ENCODE measurements around the gene STAT6.
"Not testable (repeated sequence)": the region's sequence is repeated elsewhere in the genome, so short reads cannot be mapped to it uniquely, and the experiment has no call there.

Gene STAT6

GRCh38 chr12:57087010-57087690 lies 24.0 kb downstream of the STAT6 start:
- no peak for TF ChIP-seq CTCF (conservative IDR thresholded peaks at IDR 0.05)
- peak overlapping the region; percentile 96 for H3K27ac ChIP-seq

- TF ChIP-seq CTCF (conservative IDR thresholded peaks at IDR 0.05) = peak; percentile 68
- peak overlapping the region; percentile 96 for H3K27ac ChIP-seq
These were observed 24.6 kb downstream of the STAT6 start for GRCh38 chr12:57086493-57087009.

- no peak for TF ChIP-seq CTCF (conservative IDR thresholded peaks at IDR 0.05)
- peak overlapping the region; percentile 96 for H3K27ac ChIP-seq
These were observed 25.1 kb downstream of the STAT6 start for GRCh38 chr12:57085999-57086492.

DNA sequence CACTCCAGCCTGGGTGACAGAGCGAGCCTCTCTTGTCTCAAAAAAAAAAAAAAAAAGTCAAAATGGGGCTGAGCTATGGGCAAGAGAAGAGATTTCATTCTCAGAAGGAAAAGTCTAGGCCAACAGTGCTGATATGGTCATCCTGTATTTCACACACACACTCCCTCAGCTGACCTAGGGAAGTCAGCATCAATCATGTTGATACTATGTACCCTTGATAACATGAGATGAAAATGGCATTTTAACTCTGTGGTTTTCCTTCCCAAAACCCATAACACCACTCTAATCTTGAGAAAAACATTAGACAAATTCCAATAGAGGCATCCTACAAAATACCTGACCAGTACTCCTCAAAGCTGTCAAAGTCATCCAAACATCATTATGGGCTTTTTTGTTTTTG lies 30.3 kb downstream of the STAT6 start:
- TF ChIP-seq CTCF (conservative IDR thresholded peaks at IDR 0.05) = no peak
- no peak overlapping the region for H3K27ac ChIP-seq

DNA sequence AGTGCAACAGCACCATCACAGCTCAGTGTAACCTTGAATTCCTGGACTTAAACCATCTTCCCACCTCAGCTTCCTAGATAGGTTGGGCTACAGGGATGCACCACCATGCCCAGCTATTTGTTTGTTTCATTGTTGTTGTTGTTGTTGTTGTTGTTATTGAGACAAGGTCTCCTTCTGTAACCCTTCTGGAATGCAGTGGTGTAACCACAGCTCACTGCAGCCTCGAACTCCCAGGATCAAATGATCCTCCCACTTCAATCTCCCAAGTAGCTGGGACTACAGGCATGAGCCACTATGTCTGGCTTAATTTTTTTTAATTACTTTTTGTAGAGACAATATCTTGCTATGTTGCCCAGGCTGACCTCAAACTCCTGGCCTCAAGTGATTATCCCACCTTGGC lies 31.3 kb downstream of the STAT6 start:
- peak overlapping the region; percentile 70 for H3K27ac ChIP-seq
- no peak for TF ChIP-seq CTCF (conservative IDR thresholded peaks at IDR 0.05)

- no peak for TF ChIP-seq CTCF (conservative IDR thresholded peaks at IDR 0.05)
- H3K27ac ChIP-seq = peak within 1 kb of the TSS; percentile 70
These were observed 32.4 kb downstream of the STAT6 start, which contains the start of gene NEMP1 for GRCh38 chr12:57078519-57079404. Gene NEMP1, minus strand, starts transcription at chr12:57078791. Its CDS starts 46 bp downstream, at chr12:57078745.

- not testable (repeated sequence) for H3K27ac ChIP-seq
These were observed 37.4 kb downstream of the STAT6 start for GRCh38 chr12:57073566-57074450.
